HepG2 (cell line): ENCODE data around the gene TRIM2. TPM values are rescaled to one million over a fixed set of nuclear protein-coding genes. Genes with fewer than 3 reads are reported as not detected.
A peak's percentile ranks its signal among the peaks of the same experiment; 100 is the strongest.

Experiments used
- ASH2L ChIP-seq: fragments of 300-600, 200-600 bp; sonication (generic); IDR thresholded peaks from 2 replicates; pipeline ENCODE4 v1.7.0; 2017; ENCODE audit warnings: low read depth, mild to moderate bottlenecking, moderate library complexity, mixed read lengths, low read length; ENCODE audit not compliant: insufficient read length
- EP300 ChIP-seq, 3 experiments: sonication (generic) in 1 of 3; formaldehyde crosslinking in 1 of 3; IDR thresholded peaks; 2 replicates each; pipeline versions ENCODE4 v1.5.1 to v1.6.1; 2011 to 2020; ENCODE audit warnings: low read depth in 2 of 3, low read length in 2 of 3, borderline replicate concordance in 1 of 3, improper control_type of control experiment in 1 of 3, mild to moderate bottlenecking in 1 of 3, missing genetic modification reagents in 1 of 3, moderate library complexity in 1 of 3
- ETV6 ChIP-seq: sonication (generic); formaldehyde crosslinking; conservative IDR thresholded peaks from 2 replicates; pipeline ENCODE4 v1.4.0; 2020; ENCODE audit warnings: missing genetic modification reagents
- FOSL1 ChIP-seq: sonication (generic); formaldehyde crosslinking; IDR thresholded peaks from 2 replicates; pipeline ENCODE4 v1.9.0; 2021; ENCODE audit warnings: missing genetic modification reagents, borderline replicate concordance
- FOXA3 ChIP-seq: IDR thresholded peaks from 2 replicates; pipeline ENCODE4 v1.6.1; 2016; ENCODE audit warnings: missing genetic modification reagents, missing compliant biosample characterization
- HDAC6 ChIP-seq: fragments of 200-600 bp; sonication (generic); IDR thresholded peaks from 2 replicates; pipeline ENCODE4 v1.7.0; 2017; ENCODE audit warnings: mild to moderate bottlenecking, antibody characterized with exemption, low read length, low read depth
- HNRNPUL1 ChIP-seq: fragments of 200-400 bp; formaldehyde crosslinking; IDR thresholded peaks from 2 replicates; pipeline ENCODE4 v1.6.1; 2017; ENCODE audit warnings: low read depth, mild to moderate bottlenecking, low read length, moderate library complexity
- HOXA7 ChIP-seq: sonication (generic); formaldehyde crosslinking; IDR thresholded peaks from 2 replicates; pipeline ENCODE4 v1.8.1; 2022; ENCODE audit warnings: mild to moderate bottlenecking, missing genetic modification reagents, moderate library complexity
- IKZF1 ChIP-seq: fragments of 450-650 bp; IDR thresholded peaks from 2 replicates; pipeline ENCODE4 v1.7.1; 2016
- MAF1 ChIP-seq: sonication (generic); formaldehyde crosslinking; IDR thresholded peaks from 2 replicates; pipeline ENCODE4 v1.5.0; 2020; ENCODE audit warnings: missing genetic modification reagents, borderline replicate concordance
- NRL ChIP-seq: sonication (generic); formaldehyde crosslinking; IDR thresholded peaks from 2 replicates; pipeline ENCODE4 v1.5.0; 2020; ENCODE audit warnings: missing genetic modification reagents, mild to moderate bottlenecking, moderate library complexity, borderline replicate concordance
- POGZ ChIP-seq: sonication (generic); formaldehyde crosslinking; IDR thresholded peaks from 2 replicates; pipeline ENCODE4 v1.4.0; 2020; ENCODE audit warnings: mild to moderate bottlenecking, missing genetic modification reagents
- SETDB1 ChIP-seq: sonication (generic); formaldehyde crosslinking; IDR thresholded peaks from 2 replicates; pipeline ENCODE4 v1.5.1; 2020; ENCODE audit warnings: missing genetic modification reagents, mild to moderate bottlenecking, borderline replicate concordance
- TCF7 ChIP-seq: sonication (generic); IDR thresholded peaks from 2 replicates; pipeline ENCODE4 v1.6.1; 2016; ENCODE audit warnings: antibody characterized with exemption, low read depth
- ZFAT ChIP-seq: sonication (generic); formaldehyde crosslinking; conservative IDR thresholded peaks from 2 replicates; pipeline ENCODE4 v1.8.1; 2023; ENCODE audit warnings: missing genetic modification reagents, inconsistent platforms
- ZGPAT ChIP-seq: IDR thresholded peaks from 2 replicates; pipeline ENCODE4 v1.6.1; 2016; ENCODE audit warnings: mild to moderate bottlenecking
- ZNF496 ChIP-seq: sonication (generic); formaldehyde crosslinking; IDR thresholded peaks from 2 replicates; pipeline ENCODE4 v1.8.1; 2023; ENCODE audit warnings: mild to moderate bottlenecking, moderate library complexity, missing genetic modification reagents; ENCODE audit not compliant: insufficient replicate concordance
- ZNF557 ChIP-seq: sonication (generic); formaldehyde crosslinking; IDR thresholded peaks from 2 replicates; pipeline ENCODE4 v1.4.0; 2020; ENCODE audit warnings: missing genetic modification reagents
- ZNF749 ChIP-seq: sonication (generic); formaldehyde crosslinking; IDR thresholded peaks from 2 replicates; pipeline ENCODE4 v1.8.0; 2022; ENCODE audit warnings: mild to moderate bottlenecking, missing genetic modification reagents, moderate library complexity, borderline replicate concordance
- ZNF768 ChIP-seq: sonication (generic); formaldehyde crosslinking; IDR thresholded peaks from 2 replicates; pipeline ENCODE4 v1.4.0; 2020; ENCODE audit warnings: missing genetic modification reagents
- ZNF790 ChIP-seq: sonication (generic); formaldehyde crosslinking; IDR thresholded peaks from 2 replicates; pipeline ENCODE4 v1.8.0; 2022; ENCODE audit warnings: missing genetic modification reagents, mild to moderate bottlenecking, borderline replicate concordance
- ZNF879 ChIP-seq: sonication (generic); formaldehyde crosslinking; IDR thresholded peaks from 2 replicates; pipeline ENCODE4 v1.8.1; 2023; ENCODE audit warnings: missing genetic modification reagents
- ZSCAN25 ChIP-seq: sonication (generic); formaldehyde crosslinking; IDR thresholded peaks from 2 replicates; pipeline ENCODE4 v1.8.0; 2022; ENCODE audit warnings: mild to moderate bottlenecking, missing genetic modification reagents
- polyA plus RNA-seq, 8 experiments: library from polyadenylated mRNA; depleted of rRNA in 3 of 8; stranded (reverse) in 7 of 8; unstranded in 1 of 8; fragments of >200 nt; fragmentation: Illumina TruSeq in 4 of 8; extraction: Trizol in 4 of 8; gene quantifications; 2 replicates each; pipeline versions ENCODE4 v1.2.1 to v1.2.3, GENCODE V29; 2011 to 2016; ENCODE audit warnings: low read depth in 4 of 8, missing spikeins in 1 of 8, mixed read lengths in 1 of 8; ENCODE audit not compliant: insufficient read depth in 1 of 8
- total RNA-seq, 5 experiments: library from RNA; depleted of rRNA; stranded (reverse); fragments of >200 nt; fragmentation: Illumina TruSeq; extraction: Trizol; gene quantifications; 2 replicates each; pipeline ENCODE4 v1.2.3, GENCODE V29; 2016; ENCODE audit warnings: low read depth in 1 of 5
- TF ChIP-seq, protein P1 (sequence below): sonication (generic); formaldehyde crosslinking; IDR thresholded peaks from 2 replicates; pipeline ENCODE4 v1.5.0; 2020; ENCODE audit warnings: mild to moderate bottlenecking, missing genetic modification reagents

The TRIM2 gene
- total and polyA plus RNA-seq, 2 of the 13 experiments (the other 11 are each of a cell fraction or from before 2014, with no cell fraction given) = 2.1 to 4.2 TPM

- TF ChIP-seq ZNF790 (CRISPR knock-in tag) = peak; percentile 90; the same call in 1 of the 2 replicates
- TF ChIP-seq ETV6 = no peak
- peak; percentile 14; the same call in 1 of the 2 replicates for TF ChIP-seq FOXA3
- TF ChIP-seq ZNF557 = no peak
- TF ChIP-seq NRL (CRISPR knock-in tag) = peak; percentile 29; the same call in 1 of the 2 replicates
- TF ChIP-seq ZFAT (CRISPR knock-in tag) = no peak
- TF ChIP-seq MAF1 = no peak; the same call in 1 of the 2 replicates
- TF ChIP-seq ZNF496 (CRISPR knock-in tag) = no peak
- TF ChIP-seq, protein P1, sequence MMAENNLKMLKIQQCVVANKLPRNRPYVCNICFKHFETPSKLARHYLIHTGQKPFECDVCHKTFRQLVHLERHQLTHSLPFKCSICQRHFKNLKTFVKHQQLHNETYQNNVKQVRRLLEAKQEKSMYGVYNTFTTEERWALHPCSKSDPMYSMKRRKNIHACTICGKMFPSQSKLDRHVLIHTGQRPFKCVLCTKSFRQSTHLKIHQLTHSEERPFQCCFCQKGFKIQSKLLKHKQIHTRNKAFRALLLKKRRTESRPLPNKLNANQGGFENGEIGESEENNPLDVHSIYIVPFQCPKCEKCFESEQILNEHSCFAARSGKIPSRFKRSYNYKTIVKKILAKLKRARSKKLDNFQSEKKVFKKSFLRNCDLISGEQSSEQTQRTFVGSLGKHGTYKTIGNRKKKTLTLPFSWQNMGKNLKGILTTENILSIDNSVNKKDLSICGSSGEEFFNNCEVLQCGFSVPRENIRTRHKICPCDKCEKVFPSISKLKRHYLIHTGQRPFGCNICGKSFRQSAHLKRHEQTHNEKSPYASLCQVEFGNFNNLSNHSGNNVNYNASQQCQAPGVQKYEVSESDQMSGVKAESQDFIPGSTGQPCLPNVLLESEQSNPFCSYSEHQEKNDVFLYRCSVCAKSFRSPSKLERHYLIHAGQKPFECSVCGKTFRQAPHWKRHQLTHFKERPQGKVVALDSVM (CRISPR knock-in tag) = 0 out of 2 replicates have a peak, but pooled peaks have one; percentile 58
- TF ChIP-seq ZNF768 (CRISPR knock-in tag) = peak; percentile 58; the same call in 1 of the 2 replicates
- no peak for TF ChIP-seq TCF7
- TF ChIP-seq HDAC6 = no peak
- TF ChIP-seq ZSCAN25 (CRISPR knock-in tag) = no peak
- TF ChIP-seq FOSL1 (CRISPR knock-in tag) = no peak
- no peak for TF ChIP-seq SETDB1 (CRISPR knock-in tag)
- TF ChIP-seq IKZF1 = no peak
- peak in 1 of 2 experiments; percentile 20; a peak in 1 of 4 replicates for TF ChIP-seq EP300 (IDR thresholded peaks at IDR 0.05; ENCODE audit: low read depth in 2 of 2, low read length in 2 of 2)
- TF ChIP-seq EP300 (CRISPR knock-in tag; IDR thresholded peaks at IDR 0.05; ENCODE audit: borderline replicate concordance) = peak; percentile 20; the same call in 1 of the 2 replicates
- TF ChIP-seq ASH2L = peak; percentile 91
- peak; percentile 65; the same call in 1 of the 2 replicates for TF ChIP-seq ZGPAT (CRISPR knock-in tag)
- no peak for TF ChIP-seq HOXA7 (CRISPR knock-in tag)
- TF ChIP-seq HNRNPUL1 = no peak
- peak; percentile 78; the same call in 1 of the 2 replicates for TF ChIP-seq POGZ
- no peak for TF ChIP-seq ZNF879
- peak; percentile 91; the same call in 1 of the 2 replicates for TF ChIP-seq ZNF749
Observed at GRCh38 chr4:153344131-153345011, 140.1 kb downstream of the TRIM2 start, which contains the start of gene MND1 (continued).
